K562 (cell line): ENCODE results near the gene OAT. TPM values are rescaled to one million over a fixed set of nuclear protein-coding genes. Genes with fewer than 3 reads are reported as not detected.

Source experiments
- ATAC-seq: fragments of 200-7000 bp; cut with Tn5 transposase; 3 replicates; pipeline ENCODE4 v1.9.1; 2020; ENCODE audit warnings: moderate library complexity
- BruUV-seq: library from RNA; stranded (reverse); fragments of 400-500 nt; replicated peaks from 2 replicates; lab custom pipeline; 2021; lab: Mats Ljungman, UMichigan
- CTCF ChIA-PET: fragments of 300-600 bp; formaldehyde crosslinking; extraction: SDS; loops from one replicate; lab custom pipeline; 2021; ENCODE audit warnings: low intra/inter-chr PET ratio; lab: Yijun Ruan, JAX
- POLR2A ChIA-PET: fragments of 300-600, 350-650 bp; sonication (Branson Sonifier 250); formaldehyde crosslinking; extraction: SDS; loops from one replicate; lab custom pipeline; 2021; ENCODE audit warnings: antibody characterized with exemption, inconsistent platforms; lab: Yijun Ruan, JAX
- DNase-seq, 4 experiments: peaks; one replicate each; pipeline versions ENCODE4 v3.0.0 to v3.0.0-alpha.2; 2011 to 2018; ENCODE audit warnings: low spot score in 3 of 4, mixed read lengths in 3 of 4; ENCODE audit errors: extremely low read depth in 1 of 4
- FAIRE-seq: peaks from 2 replicates; lab custom pipeline; 2011; peaks lifted over from hg19 to GRCh38; lab: Jason Lieb, UNC
- H2AFZ ChIP-seq: 2 replicates; pipeline ENCODE4 v1.6.0; 2011; ENCODE audit warnings: low read depth, low read length, control low read depth, inconsistent platforms
- H3K27ac ChIP-seq: fragments of 200-600 bp; 3 replicates; pipeline ENCODE4 v1.8.0; 2011; ENCODE audit warnings: low read depth, mild to moderate bottlenecking, control low read depth, inconsistent platforms, low read length, moderate library complexity, mixed read lengths; ENCODE audit errors: extremely low read depth
- H3K27me3 ChIP-seq, 2 experiments: fragments of 300-600 bp in 1 of 2; 2 replicates in 1 of 2; 3 replicates in 1 of 2; pipeline versions ENCODE4 v1.6.0 to v1.8.0; 2011; ENCODE audit warnings: inconsistent platforms in 2 of 2, low read length in 2 of 2, mild to moderate bottlenecking in 1 of 2, mixed read lengths in 1 of 2, moderate library complexity in 1 of 2; ENCODE audit not compliant: control insufficient read depth in 2 of 2, insufficient read depth in 2 of 2
- H3K36me3 ChIP-seq: fragments of 300-600 bp; 3 replicates; pipeline ENCODE4 v1.8.0; 2011; ENCODE audit warnings: mild to moderate bottlenecking, low read length, inconsistent platforms; ENCODE audit not compliant: control insufficient read depth, insufficient read depth
- H3K4me1 ChIP-seq, 2 experiments: fragments of 200-600 bp in 1 of 2; replicated peaks in 1 of 2; 2 replicates in 1 of 2; 3 replicates in 1 of 2; pipeline versions ENCODE4 v1.5.1 to v1.8.0; 2011; ENCODE audit warnings: inconsistent platforms in 2 of 2, low read length in 2 of 2, mild to moderate bottlenecking in 1 of 2, mixed read lengths in 1 of 2, moderate library complexity in 1 of 2; ENCODE audit not compliant: control insufficient read depth in 2 of 2, insufficient read depth in 2 of 2
- H3K4me2 ChIP-seq: 2 replicates; pipeline ENCODE4 v1.6.1; 2011; ENCODE audit warnings: low read length, control low read depth, inconsistent platforms, mixed read lengths; ENCODE audit not compliant: insufficient read depth
- H3K4me3 ChIP-seq: fragments of 200-600 bp; sonication (generic), shearing (Covaris generic); 2 replicates; pipeline ENCODE4 v1.5.1; 2016; ENCODE audit warnings: control low read depth, inconsistent platforms
- H3K79me2 ChIP-seq: fragments of 200-600 bp; 3 replicates; pipeline ENCODE4 v1.8.0; 2011; ENCODE audit warnings: low read length, inconsistent platforms; ENCODE audit not compliant: control insufficient read depth, insufficient read depth
- H3K9ac ChIP-seq, 2 experiments: 2 replicates each; pipeline versions ENCODE4 v1.6.0 to v1.6.1; 2011; ENCODE audit warnings: low read depth in 2 of 2, low read length in 2 of 2, control low read depth in 1 of 2, inconsistent platforms in 1 of 2, mild to moderate bottlenecking in 1 of 2, mixed read lengths in 1 of 2; ENCODE audit not compliant: insufficient read depth in 1 of 2
- H3K9me1 ChIP-seq: one replicate; pipeline ENCODE4 v1.6.0; 2011; ENCODE audit warnings: inconsistent platforms, mild to moderate bottlenecking, low read length, moderate library complexity; ENCODE audit not compliant: control insufficient read depth, insufficient read depth
- H3K9me3 ChIP-seq: replicated peaks from 2 replicates; pipeline ENCODE4 v1.5.1; 2011; ENCODE audit warnings: low read depth, low read length, inconsistent platforms; ENCODE audit not compliant: control insufficient read depth, insufficient read depth
- H4K20me1 ChIP-seq: replicated peaks from 2 replicates; pipeline ENCODE4 v1.6.1; 2011; ENCODE audit warnings: low read length, inconsistent platforms, mixed read lengths; ENCODE audit not compliant: control insufficient read depth, insufficient read depth
- CCAR2 ChIP-seq: fragments of 200-400 bp; formaldehyde crosslinking; IDR thresholded peaks from 2 replicates; pipeline ENCODE4 v1.6.1; 2017; ENCODE audit warnings: mild to moderate bottlenecking, low read depth, low read length
- EP300 ChIP-seq: IDR thresholded peaks from 2 replicates; pipeline ENCODE4 v1.6.1; 2012; ENCODE audit warnings: low read length, improper control_type of control experiment
- FOXP4 ChIP-seq: sonication (generic); formaldehyde crosslinking; IDR thresholded peaks from 2 replicates; pipeline ENCODE4 v1.8.0; 2022; ENCODE audit warnings: mild to moderate bottlenecking, missing genetic modification reagents, borderline replicate concordance
- LCOR ChIP-seq: sonication (generic); formaldehyde crosslinking; IDR thresholded peaks from 2 replicates; pipeline ENCODE4 v1.8.0; 2022; ENCODE audit warnings: mild to moderate bottlenecking, missing genetic modification reagents
- NCOA4 ChIP-seq: fragments of 450-650 bp; IDR thresholded peaks from 2 replicates; pipeline ENCODE4 v1.6.1; 2018; ENCODE audit warnings: mild to moderate bottlenecking; ENCODE audit not compliant: partially characterized antibody
- NR1H2 ChIP-seq: sonication (generic); formaldehyde crosslinking; IDR thresholded peaks from 2 replicates; pipeline ENCODE4 v1.4.0; 2020; ENCODE audit warnings: mild to moderate bottlenecking, missing genetic modification reagents
- NRF1 ChIP-seq, 2 experiments: fragments of 450-650 bp; IDR thresholded peaks in 1 of 2; conservative IDR thresholded peaks in 1 of 2; 2 replicates each; pipeline ENCODE4 v1.6.1; 2014; ENCODE audit warnings: mild to moderate bottlenecking in 2 of 2
- RBFOX2 ChIP-seq: fragments of 200-400 bp; formaldehyde crosslinking; IDR thresholded peaks from 2 replicates; pipeline ENCODE4 v1.6.1; 2017; ENCODE audit warnings: low read depth, mild to moderate bottlenecking, low read length, moderate library complexity
- SIN3A ChIP-seq, 2 experiments: fragments of 150-350 bp in 1 of 2; IDR thresholded peaks; 2 replicates each; pipeline ENCODE4 v1.6.1; 2011 to 2016; ENCODE audit warnings: borderline replicate concordance in 2 of 2, low read depth in 2 of 2, low read length in 2 of 2, mild to moderate bottlenecking in 2 of 2, moderate library complexity in 2 of 2; ENCODE audit not compliant: control insufficient read depth in 1 of 2
- SRSF7 ChIP-seq: fragments of 200-400 bp; formaldehyde crosslinking; optimal IDR thresholded peaks from 2 replicates; pipeline ENCODE3; 2017; ENCODE audit warnings: mild to moderate bottlenecking, low read depth, low read length
- YY1 ChIP-seq, 3 experiments: IDR thresholded peaks; 2 replicates each; pipeline ENCODE4 v1.6.1; 2011; ENCODE audit warnings: low read length in 2 of 3, mild to moderate bottlenecking in 2 of 3, moderate library complexity in 2 of 3, borderline replicate concordance in 1 of 3, control low read depth in 1 of 3, low read depth in 1 of 3; ENCODE audit not compliant: insufficient read depth in 3 of 3, insufficient replicate concordance in 2 of 3, control insufficient read depth in 1 of 3, insufficient read length in 1 of 3; ENCODE audit errors: extremely low read depth in 1 of 3
- WGBS: fragments of 100-300 bp; shearing (Covaris generic); methylation state at CpG from one replicate; pipeline ENCODE4 v1.1.6; 2016; ENCODE audit warnings: low coverage, mixed read lengths; ENCODE audit not compliant: insufficient coverage; ENCODE audit errors: missing lambda C conversion rate; 5-methylcytosine and 5-hydroxymethylcytosine counted together
- in situ Hi-C: fragments of 300-500 bp; cut with MboI; formaldehyde crosslinking; loops from 4 replicates; pipeline ENCODE4 v1.15.0; 2018; ENCODE audit warnings: inconsistent platforms, mixed read lengths
- intact Hi-C: fragments of 100-400 bp; cut with micrococcal nuclease; formaldehyde crosslinking; loops from 2 replicates; pipeline ENCODE4 v1.14.2; 2022
- polyA plus RNA-seq, 8 experiments: library from polyadenylated mRNA; depleted of rRNA in 4 of 8; stranded (reverse) in 5 of 8; unstranded in 3 of 8; fragments of >200 nt; fragmentation: Nextera tagmentation in 2 of 8; fragmentation: Illumina TruSeq in 1 of 8; extraction: Ambion mirVana in 2 of 8; extraction: Trizol in 1 of 8; gene quantifications; 2 replicates each; pipeline versions ENCODE4 v1.2.1 to v1.2.3, GENCODE V29; 2011 to 2014; ENCODE audit warnings: inconsistent platforms in 1 of 8, missing spikeins in 1 of 8
- total RNA-seq, 7 experiments: library from RNA; depleted of rRNA in 6 of 7; stranded (reverse); fragments of >200 nt in 6 of 7; fragmentation: Illumina TruSeq in 2 of 7; extraction: Trizol in 2 of 7; gene quantifications; 2 replicates each; pipeline versions ENCODE4 v1.2.1 to v1.2.3, GENCODE V29; 2011 to 2021; ENCODE audit warnings: low replicate concordance in 1 of 7
- TF ChIP-seq, protein P1 (sequence below): sonication (generic); formaldehyde crosslinking; IDR thresholded peaks from 2 replicates; pipeline ENCODE4 v1.5.0; 2020; ENCODE audit warnings: missing genetic modification reagents

The OAT gene
- total and polyA plus RNA-seq, 9 of the 15 experiments (the other 6 are each of a cell fraction or from before 2014, with no cell fraction given): 100 to 312 (median 163) TPM

DNA sequence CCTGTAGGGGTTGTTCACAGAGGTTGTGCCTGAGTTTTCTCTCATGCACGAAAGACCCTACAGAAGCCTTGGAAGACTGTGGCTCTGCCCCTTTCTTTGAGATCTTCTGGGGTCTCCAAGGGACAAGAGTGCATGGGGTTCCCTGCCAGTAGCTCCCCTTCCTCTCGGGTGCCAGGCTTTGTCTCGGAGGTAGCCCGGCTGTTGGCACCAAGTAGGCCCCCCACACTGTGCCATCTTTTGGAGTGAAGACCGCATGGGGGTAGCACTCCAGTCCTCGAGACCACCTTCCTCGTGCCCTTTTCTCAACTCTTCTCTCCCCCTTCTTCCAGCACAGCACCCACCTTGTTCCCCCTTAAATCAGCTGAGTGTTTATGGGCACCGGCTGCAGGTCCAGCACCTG is 41.6 kb downstream of the OAT start (continued):
- TF ChIP-seq SRSF7 (no peak), YY1 (IDR thresholded peaks at IDR 0.05; ENCODE audit: borderline replicate concordance in 1 of 3, control insufficient read depth in 1 of 3, extremely low read depth in 1 of 3, insufficient read depth in 3 of 3, insufficient read length in 1 of 3, insufficient replicate concordance in 2 of 3, low read depth in 1 of 3, low read length in 2 of 3) (no peak), LCOR (no peak), SIN3A (IDR thresholded peaks at IDR 0.05; ENCODE audit: borderline replicate concordance in 2 of 2, control insufficient read depth in 1 of 2, low read depth in 2 of 2, low read length in 2 of 2) (no peak)
- TF ChIP-seq, all 486 proteins: peak for 0

DNA sequence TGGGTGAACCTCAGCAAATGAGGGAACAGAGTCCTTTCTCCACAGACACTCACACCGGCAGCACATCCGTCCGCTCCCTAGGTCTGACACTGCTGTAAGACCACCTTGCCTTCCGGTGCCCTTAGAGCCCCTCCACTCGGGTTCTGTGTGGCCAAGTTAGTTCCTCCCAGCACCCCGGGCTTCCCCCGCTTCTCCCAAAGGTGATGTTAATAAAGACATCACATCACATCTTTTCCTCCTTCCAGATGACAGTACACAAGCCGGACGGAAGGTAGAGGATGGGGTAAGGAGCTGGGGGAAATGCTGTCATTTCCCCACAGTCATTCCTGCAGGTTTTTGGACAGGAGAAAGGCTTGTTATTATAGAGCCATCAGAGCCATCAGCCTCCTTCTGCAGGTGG is 42.3 kb downstream of the OAT start:
- DNase-seq (no peak), ATAC-seq (no peak), FAIRE-seq (no peak)
- Histone ChIP-seq H2AFZ (no peak overlapping the region), H3K4me1 (no peaks in the 10 kb centered on the region), H3K79me2 (no peaks in the 10 kb centered on the region), H3K9me1 (no peaks in the 10 kb centered on the region), H3K4me3 (no peak overlapping the region), H3K36me3 (no peaks in the 10 kb centered on the region), H4K20me1 (no peaks in the 10 kb centered on the region; the same call in 1 of the 2 replicates), H3K4me2 (no peak overlapping the region), H3K9ac (no peak overlapping the region), H3K27me3 (peaks cover 6 to 78% of the 10 kb centered on the region in 2 experiments), H3K27ac (no peak overlapping the region), H3K9me3 (no peaks in the 10 kb centered on the region)
- WGBS: 4% methylated on average over 9 of the region's 9 CpGs
- in situ Hi-C loops: loop anchor here (25.0 kb wide), 1 partner anchor 789 kb away; no protein-coding TSS in a partner anchor
- no TSS peak for BruUV-seq
- intact Hi-C loops: no loop called here
- ChIA-PET POLR2A (no interaction called here), CTCF (no interaction called here)
- TF ChIP-seq NCOA4 (no peak), CCAR2 (no peak), EP300 (no peak), RBFOX2 (no peak), FOXP4 (CRISPR knock-in tag) (no peak), NRF1 (conservative IDR thresholded peaks at IDR 0.05 in 1 of 2, IDR thresholded peaks at IDR 0.05 in 1 of 2) (no peak), NR1H2 (CRISPR knock-in tag) (no peak)
- TF ChIP-seq, protein P1, sequence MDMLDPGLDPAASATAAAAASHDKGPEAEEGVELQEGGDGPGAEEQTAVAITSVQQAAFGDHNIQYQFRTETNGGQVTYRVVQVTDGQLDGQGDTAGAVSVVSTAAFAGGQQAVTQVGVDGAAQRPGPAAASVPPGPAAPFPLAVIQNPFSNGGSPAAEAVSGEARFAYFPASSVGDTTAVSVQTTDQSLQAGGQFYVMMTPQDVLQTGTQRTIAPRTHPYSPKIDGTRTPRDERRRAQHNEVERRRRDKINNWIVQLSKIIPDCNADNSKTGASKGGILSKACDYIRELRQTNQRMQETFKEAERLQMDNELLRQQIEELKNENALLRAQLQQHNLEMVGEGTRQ (CRISPR knock-in tag): no peak
